ENCODE data around the gene CACNA2D4. TPM values are rescaled to one million over a fixed set of nuclear protein-coding genes. Genes with fewer than 3 reads are reported as not detected.

Gene CACNA2D4
- total RNA-seq, 1 donor from 2014 or later, result not detected

- no peaks in the 10 kb centered on the region for H3K27me3 Mint-ChIP-seq (ENCODE audit: unreplicated experiment)
- no peaks in the 10 kb centered on the region for H3K9me3 Mint-ChIP-seq (ENCODE audit: unreplicated experiment)
- no peak for DNase-seq (ENCODE audit: extremely low spot score, unreplicated experiment)
- H3K27ac Mint-ChIP-seq (ENCODE audit: unreplicated experiment), result no peak overlapping the region
- no peak overlapping the region for H3K4me3 Mint-ChIP-seq (ENCODE audit: unreplicated experiment)
- peaks cover 7% of the 10 kb centered on the region for H3K36me3 Mint-ChIP-seq (ENCODE audit: unreplicated experiment)
- peaks cover 7% of the 10 kb centered on the region for H3K4me1 Mint-ChIP-seq (ENCODE audit: unreplicated experiment)
- TF ChIP-seq CTCF (IDR thresholded peaks at IDR 0.05), result peak; percentile 90
These were observed 127.2 kb downstream of the CACNA2D4 start for GRCh38 chr12:1791104-1791841.

- TF ChIP-seq CTCF (IDR thresholded peaks at IDR 0.05), result no peak
- H3K27ac Mint-ChIP-seq (ENCODE audit: unreplicated experiment), result no peak overlapping the region
- no peak for DNase-seq (ENCODE audit: extremely low spot score, unreplicated experiment)
- H3K36me3 Mint-ChIP-seq (ENCODE audit: unreplicated experiment), result peaks cover 14% of the 10 kb centered on the region
- peaks cover 5% of the 10 kb centered on the region for H3K4me1 Mint-ChIP-seq (ENCODE audit: unreplicated experiment)
- H3K4me3 Mint-ChIP-seq (ENCODE audit: unreplicated experiment), result no peak overlapping the region
- no peaks in the 10 kb centered on the region for H3K27me3 Mint-ChIP-seq (ENCODE audit: unreplicated experiment)
- no peaks in the 10 kb centered on the region for H3K9me3 Mint-ChIP-seq (ENCODE audit: unreplicated experiment)
These were observed 128.0 kb downstream of the CACNA2D4 start for GRCh38 chr12:1790444-1790843.

GRCh38 chr12:1787714-1788113 lies 130.7 kb downstream of the CACNA2D4 start:
- no peaks in the 10 kb centered on the region for H3K27me3 Mint-ChIP-seq (ENCODE audit: unreplicated experiment)
- TF ChIP-seq CTCF (IDR thresholded peaks at IDR 0.05), result no peak
- H3K4me3 Mint-ChIP-seq (ENCODE audit: unreplicated experiment), result no peak overlapping the region
- no peak overlapping the region for H3K27ac Mint-ChIP-seq (ENCODE audit: unreplicated experiment)
- peaks cover 13% of the 10 kb centered on the region for H3K4me1 Mint-ChIP-seq (ENCODE audit: unreplicated experiment)
- H3K9me3 Mint-ChIP-seq (ENCODE audit: unreplicated experiment), result no peaks in the 10 kb centered on the region
- no peak for DNase-seq (ENCODE audit: extremely low spot score, unreplicated experiment)
- H3K36me3 Mint-ChIP-seq (ENCODE audit: unreplicated experiment), result peaks cover 14% of the 10 kb centered on the region

GRCh38 chr12:1782215-1782614 lies 136.2 kb downstream of the CACNA2D4 start:
- no peaks in the 10 kb centered on the region for H3K9me3 Mint-ChIP-seq (ENCODE audit: unreplicated experiment)
- H3K4me3 Mint-ChIP-seq (ENCODE audit: unreplicated experiment), result no peak overlapping the region
- H3K4me1 Mint-ChIP-seq (ENCODE audit: unreplicated experiment), result peaks cover 54% of the 10 kb centered on the region
- DNase-seq (ENCODE audit: extremely low spot score, unreplicated experiment), result no peak
- no peaks in the 10 kb centered on the region for H3K27me3 Mint-ChIP-seq (ENCODE audit: unreplicated experiment)
- TF ChIP-seq CTCF (IDR thresholded peaks at IDR 0.05), result no peak
- no peak overlapping the region for H3K27ac Mint-ChIP-seq (ENCODE audit: unreplicated experiment)
- H3K36me3 Mint-ChIP-seq (ENCODE audit: unreplicated experiment), result peaks cover 20% of the 10 kb centered on the region

GRCh38 chr12:1781772-1782171 lies 136.7 kb downstream of the CACNA2D4 start:
- no peak overlapping the region for H3K27ac Mint-ChIP-seq (ENCODE audit: unreplicated experiment)
- H3K4me3 Mint-ChIP-seq (ENCODE audit: unreplicated experiment), result no peak overlapping the region
- H3K27me3 Mint-ChIP-seq (ENCODE audit: unreplicated experiment), result no peaks in the 10 kb centered on the region
- H3K9me3 Mint-ChIP-seq (ENCODE audit: unreplicated experiment), result no peaks in the 10 kb centered on the region
- peaks cover 58% of the 10 kb centered on the region for H3K4me1 Mint-ChIP-seq (ENCODE audit: unreplicated experiment)
- peaks cover 17% of the 10 kb centered on the region for H3K36me3 Mint-ChIP-seq (ENCODE audit: unreplicated experiment)
- no peak for TF ChIP-seq CTCF (IDR thresholded peaks at IDR 0.05)
- no peak for DNase-seq (ENCODE audit: extremely low spot score, unreplicated experiment)

Measured in osteocyte (in vitro differentiated cells).